ENCODE data around the gene PKP4.

The PKP4 gene

GRCh38 chr2:158582670-158583069, 125.9 kb downstream of the PKP4 start:
- no peak for DNase-seq (ENCODE audit: low read depth in 3 of 3, low spot score in 1 of 3)

- no peak for DNase-seq (ENCODE audit: low read depth in 3 of 3, low spot score in 1 of 3)
Measured at GRCh38 chr2:158583923-158584322, 127.2 kb downstream of the PKP4 start.

- no peak for DNase-seq (ENCODE audit: low read depth in 3 of 3, low spot score in 1 of 3)
Measured at GRCh38 chr2:158586491-158586890, 129.7 kb downstream of the PKP4 start.

DNA sequence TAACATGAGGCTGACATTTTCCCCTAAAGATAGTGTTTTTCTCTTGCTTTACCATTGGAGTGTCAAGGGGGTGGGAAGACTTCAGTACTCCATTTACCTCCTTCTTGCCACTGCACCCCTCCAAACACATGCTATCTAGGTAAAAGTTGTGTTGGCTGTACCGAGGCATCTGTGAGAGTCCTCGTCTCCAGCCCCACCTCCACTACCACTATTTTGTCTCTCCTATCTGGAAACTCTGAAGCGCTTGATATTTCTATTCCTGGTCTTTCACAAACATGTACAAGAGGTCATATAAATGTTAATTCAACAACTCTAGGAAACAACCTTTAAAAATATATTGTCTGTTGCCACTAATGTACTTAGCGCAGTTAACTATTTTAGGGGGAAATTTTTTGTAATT, 132.6 kb downstream of the PKP4 start:
- DNase-seq (ENCODE audit: low read depth in 3 of 3, low spot score in 1 of 3), result no peak

DNA sequence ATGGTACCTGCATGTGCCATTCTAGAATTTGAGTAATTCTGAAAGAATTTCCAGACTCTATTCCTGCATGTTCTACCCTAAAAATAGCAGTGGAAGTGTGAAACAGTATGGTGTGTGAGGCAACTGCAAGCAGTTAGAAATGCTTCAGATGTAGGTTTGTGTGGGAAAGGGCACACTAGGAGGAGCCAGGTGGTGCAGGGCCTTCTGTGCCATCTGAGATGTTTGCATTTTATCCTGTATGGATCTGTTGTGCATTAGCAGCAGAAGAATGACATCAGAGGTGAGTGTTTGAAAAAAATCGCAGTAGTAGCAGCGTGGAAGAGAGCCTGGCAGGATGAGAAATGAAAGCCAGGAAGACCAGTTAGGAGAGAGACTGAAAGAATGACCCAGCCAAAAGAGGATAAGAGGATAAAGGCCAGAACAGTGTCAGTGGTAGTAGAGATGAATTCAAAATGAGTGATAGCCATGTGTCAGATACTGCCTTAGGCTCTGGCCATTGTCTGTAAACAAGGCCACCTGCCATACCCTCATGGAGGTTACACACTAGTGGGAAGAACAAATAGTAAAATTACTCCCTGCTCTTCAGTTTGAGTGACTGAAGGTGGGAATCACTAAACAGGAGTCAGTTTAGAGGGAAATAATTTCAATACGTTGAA, 142.2 kb downstream of the PKP4 start:
- DNase-seq (ENCODE audit: low read depth in 3 of 3, low spot score in 1 of 3), result no peak

DNA sequence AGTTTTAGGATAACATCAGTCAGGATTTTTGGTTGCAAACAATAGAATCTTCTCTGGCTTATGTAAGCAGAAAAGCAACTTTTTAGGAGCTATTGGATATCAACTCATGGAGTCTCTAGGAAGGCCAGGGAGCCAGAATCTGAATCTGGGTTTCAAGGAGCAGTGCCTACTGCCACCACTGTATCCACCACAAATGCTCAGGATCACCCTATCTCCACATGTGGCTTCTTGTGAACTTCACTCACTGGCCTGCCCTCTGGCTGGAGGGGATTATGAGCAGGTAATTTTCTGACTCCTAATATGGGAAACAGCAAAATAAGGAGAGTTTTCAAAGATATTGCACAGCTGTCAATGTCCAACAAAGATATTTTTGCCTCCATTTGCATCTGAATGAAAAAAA, 142.9 kb downstream of the PKP4 start:
- DNase-seq (ENCODE audit: low read depth in 3 of 3, low spot score in 1 of 3), result no peak

DNA sequence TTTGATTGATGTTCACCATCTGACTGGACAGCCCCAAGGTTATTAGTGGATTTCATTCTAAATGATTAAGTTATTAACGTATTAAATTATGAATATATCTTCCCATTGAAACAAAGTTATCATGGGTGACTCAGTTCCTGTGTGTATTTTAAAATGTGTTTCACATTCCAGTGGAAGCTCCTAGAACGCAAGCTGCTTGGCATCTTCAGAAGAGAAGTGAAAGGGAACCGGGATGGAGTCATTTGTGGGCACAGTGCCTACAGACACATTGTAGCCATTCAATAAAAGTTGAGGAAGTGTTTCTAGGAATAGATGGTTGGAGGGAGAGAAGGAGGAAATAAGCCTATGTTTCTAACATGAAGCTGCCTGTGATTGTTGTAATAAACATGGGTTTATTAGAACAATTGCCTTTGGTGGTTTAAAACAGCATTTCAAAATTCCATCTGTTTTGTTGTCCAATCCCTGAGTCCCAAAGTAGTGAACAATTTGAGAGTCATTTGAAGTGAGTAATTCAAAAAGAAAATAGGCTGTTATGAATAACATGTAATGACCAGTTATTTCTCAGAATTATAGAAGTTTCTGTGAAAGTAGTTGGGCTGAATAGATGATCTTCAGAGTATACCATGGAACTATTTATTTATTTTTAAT, 143.5 kb downstream of the PKP4 start:
- DNase-seq (ENCODE audit: low read depth in 3 of 3, low spot score in 1 of 3), result no peak

DNA sequence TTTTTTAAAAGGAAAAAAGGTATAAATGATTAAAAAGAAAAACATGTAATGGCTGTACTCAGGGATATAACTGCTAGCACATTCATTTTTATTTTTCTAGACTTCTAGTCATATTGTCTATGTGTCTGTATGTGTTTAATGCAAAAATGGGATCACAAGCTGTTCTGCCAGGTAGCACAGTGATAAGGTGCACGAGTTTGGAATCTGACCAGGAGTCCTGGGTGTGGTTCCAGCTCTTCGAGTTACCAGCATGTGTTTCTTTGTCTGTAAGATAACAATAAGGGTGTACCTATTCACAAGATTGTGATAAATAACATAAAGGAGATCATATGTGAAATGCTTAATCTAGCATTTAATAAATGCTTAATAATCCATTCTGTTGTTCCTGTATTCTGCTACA, 145.3 kb downstream of the PKP4 start:
- DNase-seq (ENCODE audit: low read depth in 3 of 3, low spot score in 1 of 3), result no peak

GRCh38 chr2:158603205-158603604, 146.5 kb downstream of the PKP4 start:
- DNase-seq (ENCODE audit: low read depth in 3 of 3, low spot score in 1 of 3), result no peak

GRCh38 chr2:158603986-158604385, 147.2 kb downstream of the PKP4 start:
- DNase-seq (ENCODE audit: low read depth in 3 of 3, low spot score in 1 of 3), result no peak

DNA sequence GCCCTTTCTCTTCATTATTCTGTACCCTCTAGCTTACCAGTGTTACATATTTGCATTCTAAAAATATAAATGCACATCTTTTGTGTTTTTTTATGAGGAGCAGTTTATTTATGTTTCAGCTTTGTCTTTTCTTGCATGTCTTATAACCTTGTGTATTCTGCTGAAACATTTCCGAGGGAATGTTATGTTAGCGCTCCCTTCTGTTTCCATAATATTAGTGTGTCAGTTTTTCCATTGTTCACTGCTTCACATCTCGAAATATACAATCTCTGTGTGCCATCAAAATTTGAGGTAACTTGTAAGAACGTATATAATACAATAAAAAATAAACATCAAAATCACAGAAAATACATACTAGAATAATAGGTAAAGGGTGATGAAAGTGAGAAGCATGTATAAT, 153.3 kb downstream of the PKP4 start:
- no peak for DNase-seq (ENCODE audit: low read depth in 3 of 3, low spot score in 1 of 3)

DNA sequence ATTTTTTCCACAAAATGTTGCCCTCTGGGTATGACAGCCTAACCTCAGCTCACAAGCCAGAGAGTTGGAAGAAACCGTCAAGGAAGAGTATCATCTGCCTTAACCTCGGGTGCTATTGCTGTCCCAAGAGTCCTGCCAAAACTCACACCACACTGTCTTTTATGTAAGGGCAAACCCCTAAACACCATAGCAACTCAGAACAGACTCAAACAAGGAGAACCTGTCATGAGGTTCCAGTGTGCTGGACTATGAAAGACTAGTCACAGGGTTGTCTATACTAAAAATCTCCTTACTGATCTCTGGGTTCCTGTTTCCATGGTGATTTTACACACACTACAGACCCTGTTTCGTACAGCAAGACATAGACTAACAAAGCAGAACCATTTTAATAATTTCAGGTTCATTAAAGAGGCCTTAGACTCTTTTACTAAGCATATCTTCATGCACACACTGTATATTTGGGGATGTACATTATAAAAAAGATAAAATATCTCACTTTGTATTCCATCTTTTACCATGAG, 159.8 kb downstream of the PKP4 start:
- DNase-seq (ENCODE audit: low read depth in 3 of 3, low spot score in 1 of 3), result no peak

- DNase-seq (ENCODE audit: low read depth in 3 of 3, low spot score in 1 of 3), result no peak
Measured at GRCh38 chr2:158618891-158619490, 162.2 kb downstream of the PKP4 start.

DNA sequence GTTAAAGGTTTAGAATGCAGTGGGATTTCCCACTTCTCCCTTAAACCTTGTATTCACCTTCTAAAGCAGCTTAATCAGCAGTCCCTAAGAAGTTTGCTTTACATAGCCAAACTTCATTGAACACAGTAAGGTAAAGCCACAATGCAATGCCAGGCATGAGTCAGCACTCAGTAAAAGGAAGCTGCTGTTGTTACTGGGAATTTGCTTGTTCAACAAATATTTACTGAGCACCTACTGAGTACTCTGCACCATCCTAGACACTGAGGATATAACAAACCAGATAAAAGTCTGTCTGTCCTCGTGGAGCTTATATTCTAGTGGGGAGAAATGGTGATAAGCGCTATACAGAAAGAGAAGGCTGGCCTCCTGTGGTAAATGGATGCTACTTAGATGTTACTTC, 162.7 kb downstream of the PKP4 start:
- DNase-seq (ENCODE audit: low read depth in 3 of 3, low spot score in 1 of 3), result no peak

- no peak for DNase-seq (ENCODE audit: low read depth in 3 of 3, low spot score in 1 of 3)
Measured at GRCh38 chr2:158620656-158621055, 163.9 kb downstream of the PKP4 start.

GRCh38 chr2:158624071-158624667, 167.4 kb downstream of the PKP4 start:
- DNase-seq (ENCODE audit: low read depth in 3 of 3, low spot score in 1 of 3), result no peak

GRCh38 chr2:158624961-158625360, 168.2 kb downstream of the PKP4 start:
- DNase-seq (ENCODE audit: low read depth in 3 of 3, low spot score in 1 of 3), result no peak

DNA sequence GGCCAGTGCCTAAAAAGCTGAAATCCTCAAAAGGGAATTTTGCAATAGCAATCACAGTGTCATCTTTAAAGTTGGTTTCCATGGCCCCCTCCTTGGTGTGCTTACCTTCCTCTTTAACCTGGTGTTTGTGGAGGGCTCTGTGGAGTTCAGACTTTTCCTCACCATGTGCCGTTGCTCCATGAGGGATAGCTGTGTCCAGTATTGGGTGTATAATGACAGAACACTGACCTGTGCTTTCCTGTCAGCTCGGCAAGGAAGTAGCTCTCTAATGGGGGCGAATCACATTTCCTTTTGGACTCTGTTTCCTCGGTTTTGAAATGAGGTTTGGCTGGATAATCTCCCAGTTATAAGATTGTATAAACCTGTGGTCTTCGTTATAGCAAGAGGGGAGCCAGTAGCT, 172.4 kb downstream of the PKP4 start:
- no peak for DNase-seq (ENCODE audit: low read depth in 3 of 3, low spot score in 1 of 3)

GRCh38 chr2:158633261-158633660, 176.5 kb downstream of the PKP4 start:
- no peak for DNase-seq (ENCODE audit: low read depth in 3 of 3, low spot score in 1 of 3)

DNA sequence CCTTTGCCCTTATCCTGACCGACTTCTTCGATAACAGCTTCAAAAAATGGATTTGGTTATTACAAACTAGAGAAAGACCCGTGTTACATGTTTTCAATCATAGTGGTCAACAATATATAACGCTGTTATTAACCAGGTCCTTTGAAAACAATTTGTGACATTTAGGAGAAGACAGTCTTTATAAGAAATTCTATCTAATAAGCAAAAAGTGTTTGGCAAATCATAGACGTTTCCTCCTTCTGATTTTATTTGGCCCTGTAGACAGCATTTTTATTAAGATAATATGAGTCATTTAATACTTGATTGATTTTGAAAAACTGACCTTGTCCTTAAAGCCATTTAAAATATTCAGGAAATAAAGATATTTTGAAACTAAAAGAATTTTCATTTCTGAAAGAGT, 177.9 kb downstream of the PKP4 start:
- DNase-seq (ENCODE audit: low read depth in 3 of 3, low spot score in 1 of 3), result no peak

GRCh38 chr2:158635961-158636601, 179.3 kb downstream of the PKP4 start:
- DNase-seq (ENCODE audit: low read depth in 3 of 3, low spot score in 1 of 3), result no peak

GRCh38 chr2:158637357-158637756, 180.6 kb downstream of the PKP4 start:
- no peak for DNase-seq (ENCODE audit: low read depth in 3 of 3, low spot score in 1 of 3)

Data from stimulated activated CD4-positive, alpha-beta T cell treated with anti-CD3 and anti-CD28 coated beads, TNF-alpha, amount 100 ng/mL, for 1 hour (primary cell).